SKM-1 treated with dmso at 0.1 percent for 144 hours (cell line): ENCODE data around the gene RERE.
"Not testable (repeated sequence)": the region's sequence is repeated elsewhere in the genome, so short reads cannot be mapped to it uniquely, and the experiment has no call there.

Experiments used
- DNase-seq: peaks from one replicate; lab custom pipeline; 2025; ENCODE audit not compliant: unreplicated experiment; lab: John Stamatoyannopoulos, UW

The RERE gene

DNA sequence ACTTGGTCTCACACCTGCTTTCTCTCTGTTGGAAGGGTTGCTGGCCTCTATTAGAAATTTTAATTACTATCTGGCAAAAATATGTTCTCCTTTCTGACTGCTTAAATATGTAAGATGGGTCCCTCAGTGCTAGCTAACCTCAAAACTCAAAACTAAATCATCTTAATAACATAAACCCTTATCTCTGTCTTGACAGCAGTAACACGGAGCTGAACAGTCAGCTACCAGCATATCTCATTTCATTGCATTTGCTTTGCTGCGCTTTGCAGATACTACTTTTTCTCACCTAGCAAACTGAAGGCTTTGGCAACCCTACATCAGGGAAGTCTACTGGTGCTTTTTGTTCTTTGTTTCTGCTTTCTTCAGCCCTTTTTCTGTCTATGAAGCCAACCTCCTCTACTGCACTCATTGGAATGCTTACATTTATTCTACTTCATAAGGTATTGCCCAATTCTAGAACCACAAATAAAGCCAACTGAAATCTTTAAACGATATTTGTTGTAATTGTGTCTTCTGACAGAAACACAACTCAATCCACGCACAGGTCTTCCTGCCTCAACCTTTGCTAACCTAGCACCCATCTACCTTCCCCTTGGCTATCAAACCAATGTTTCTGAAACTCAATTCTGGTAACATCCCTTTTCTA, 95.6 kb downstream of the RERE start:
- DNase-seq: no peak

DNA sequence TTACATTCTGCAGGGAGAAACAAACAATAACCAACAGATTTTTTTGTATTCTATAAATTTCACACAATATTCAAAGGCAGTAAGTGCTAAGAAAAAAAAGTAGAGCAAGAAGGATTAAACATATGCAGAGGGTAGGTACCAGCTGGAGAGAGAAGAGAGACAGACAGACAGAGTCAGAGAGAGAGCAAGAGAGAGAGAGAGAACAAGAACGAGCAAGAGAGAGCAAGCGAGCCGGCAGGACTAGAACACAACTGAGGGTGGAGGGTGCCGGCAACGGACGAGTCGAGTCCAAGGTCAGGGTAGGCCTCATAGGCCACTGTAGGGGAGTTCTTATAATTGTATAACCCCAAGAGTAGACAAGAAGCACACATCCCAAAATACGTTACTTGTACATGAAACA, 97.1 kb downstream of the RERE start:
- DNase-seq: no peak

DNA sequence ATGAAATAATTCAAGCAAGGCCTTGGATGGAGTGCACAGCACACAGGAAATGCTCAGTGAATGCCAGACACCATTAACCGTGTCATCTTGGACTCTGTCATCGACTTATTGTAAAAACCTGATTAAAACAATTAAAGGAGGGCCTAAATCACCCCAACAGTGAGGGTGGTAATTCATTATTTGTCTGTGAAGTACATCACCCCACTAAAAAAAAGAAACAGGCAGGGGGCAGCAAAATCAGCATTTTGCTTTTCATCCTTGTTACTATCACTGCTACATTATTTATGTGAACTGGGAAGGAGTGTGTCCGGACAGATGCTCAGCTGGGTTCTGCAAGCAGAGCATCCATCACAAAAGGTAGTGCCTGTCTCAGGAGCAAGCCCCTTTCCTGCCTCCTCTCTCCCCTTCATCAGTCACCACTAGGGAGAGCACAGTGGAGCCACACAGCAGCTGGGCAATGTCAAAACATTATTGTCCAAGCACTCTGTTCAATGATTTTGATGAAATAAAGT, 98.5 kb downstream of the RERE start:
- DNase-seq: no peak

DNA sequence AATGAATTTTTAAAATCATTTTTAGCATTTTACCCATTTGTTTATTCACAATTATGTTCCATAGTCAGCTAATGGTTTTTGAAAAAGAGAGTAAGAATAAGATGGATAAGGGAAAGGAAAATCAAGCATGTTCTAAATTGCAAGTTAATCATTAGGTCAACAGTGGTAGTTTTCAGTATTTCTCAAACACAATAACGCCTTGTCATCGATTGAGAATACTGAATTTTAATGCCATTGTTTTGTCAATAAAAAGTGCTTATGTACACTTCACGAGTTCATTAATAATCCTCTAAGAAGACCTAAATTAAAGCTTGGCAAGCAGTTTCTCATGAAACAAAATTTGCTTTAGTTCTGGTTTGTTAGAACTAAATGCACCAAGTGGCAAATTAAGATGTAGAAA, 100.3 kb downstream of the RERE start:
- DNase-seq: no peak

DNA sequence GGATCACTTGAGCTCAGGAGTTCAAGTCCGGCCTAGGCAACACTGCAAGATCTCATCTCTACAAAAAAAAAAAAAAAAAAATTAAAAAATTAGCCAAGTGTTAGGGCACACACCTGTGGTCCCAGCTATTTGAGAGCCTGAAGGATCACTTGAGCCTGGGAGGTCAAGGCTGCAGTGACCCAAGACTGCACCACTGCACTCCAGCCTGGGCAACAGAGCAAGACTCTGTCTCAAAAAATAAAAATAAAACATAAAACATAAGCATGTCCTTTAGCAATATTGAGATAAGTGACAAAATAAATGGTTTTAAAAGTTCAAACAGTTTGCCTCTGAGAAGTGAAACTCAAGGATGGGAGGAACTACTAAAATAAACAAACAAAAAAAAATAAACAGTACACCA, 101.2 kb downstream of the RERE start:
- no peak for DNase-seq

DNA sequence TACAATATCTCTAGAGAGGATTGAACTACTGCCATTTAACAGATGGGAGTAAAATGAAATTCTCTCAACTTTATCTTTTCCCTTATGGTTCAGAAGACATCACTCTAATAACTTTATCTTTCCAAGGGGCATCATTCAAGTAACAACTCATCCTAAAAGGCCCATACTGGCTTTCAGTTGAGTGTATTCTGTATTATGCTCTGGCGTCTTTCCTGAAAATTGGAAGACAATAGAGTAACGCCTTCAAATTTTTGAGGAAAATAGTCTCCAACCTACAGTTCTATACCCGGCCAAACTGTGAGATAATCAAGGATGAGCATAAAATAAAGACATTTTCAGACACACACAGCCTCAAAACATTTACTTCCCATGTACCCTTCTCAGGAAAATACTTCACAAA, 103.3 kb downstream of the RERE start:
- no peak for DNase-seq

DNA sequence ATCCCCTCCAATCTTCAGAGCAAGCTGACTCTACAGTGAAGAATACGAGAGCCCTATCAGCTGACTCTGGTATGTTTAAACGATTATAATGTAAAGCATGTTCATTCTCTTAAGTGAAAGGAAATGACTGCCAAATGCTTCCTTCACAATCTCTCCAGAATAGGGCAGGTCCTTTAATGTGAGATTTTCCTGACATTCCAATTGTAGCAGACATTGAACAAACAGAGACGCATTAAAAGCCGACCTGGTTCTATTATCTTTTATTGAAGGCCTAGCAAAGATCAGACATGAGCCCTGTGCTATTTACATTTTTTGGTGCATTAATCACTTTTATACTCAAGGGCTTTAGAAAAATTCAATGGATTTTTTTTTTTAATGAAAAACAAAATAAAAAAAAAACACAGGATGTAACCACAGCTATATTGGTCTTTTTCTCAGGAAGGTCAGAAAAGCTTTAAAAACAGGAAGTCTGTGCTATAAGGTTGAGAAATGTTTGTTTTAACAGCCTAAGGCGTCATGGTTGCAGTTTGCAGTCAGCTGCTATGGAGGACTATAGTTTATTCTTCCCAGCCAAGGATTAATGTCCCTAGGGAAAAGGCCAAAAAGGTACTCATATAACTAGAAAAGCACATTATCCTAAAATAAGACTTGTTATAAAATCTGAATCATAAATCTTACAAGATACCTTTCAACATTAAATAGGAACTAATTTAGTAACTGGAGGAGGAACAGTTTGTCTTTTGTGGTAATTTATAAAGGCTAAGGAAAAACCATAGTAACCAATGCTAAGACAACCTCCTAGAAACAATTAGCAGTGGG, 104.8 kb downstream of the RERE start:
- DNase-seq: peak; percentile 92

DNA sequence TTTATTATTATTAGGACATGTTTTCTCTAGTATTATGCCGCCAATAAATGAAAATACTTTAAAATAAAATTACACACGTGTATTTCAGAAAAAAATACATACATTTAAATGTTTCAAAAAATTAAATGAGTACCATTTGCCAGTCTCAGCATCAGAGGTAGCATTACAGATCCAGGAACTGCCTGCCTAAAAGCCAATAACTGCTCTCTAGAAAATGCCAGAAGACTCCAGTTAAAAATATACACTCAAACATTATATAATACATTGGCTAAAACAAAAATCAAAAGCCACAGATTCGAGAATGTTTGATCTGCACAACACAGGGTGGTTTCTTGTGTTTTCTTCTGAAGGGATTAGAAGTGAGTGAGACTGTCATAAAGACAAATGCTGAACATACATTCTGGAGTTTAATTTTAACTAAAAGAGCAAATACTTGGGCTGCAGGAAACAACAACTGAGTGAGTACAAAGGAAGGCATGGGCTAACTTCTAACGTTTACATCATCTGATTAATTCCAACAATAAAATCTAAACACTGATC, 105.5 kb downstream of the RERE start:
- no peak for DNase-seq

DNA sequence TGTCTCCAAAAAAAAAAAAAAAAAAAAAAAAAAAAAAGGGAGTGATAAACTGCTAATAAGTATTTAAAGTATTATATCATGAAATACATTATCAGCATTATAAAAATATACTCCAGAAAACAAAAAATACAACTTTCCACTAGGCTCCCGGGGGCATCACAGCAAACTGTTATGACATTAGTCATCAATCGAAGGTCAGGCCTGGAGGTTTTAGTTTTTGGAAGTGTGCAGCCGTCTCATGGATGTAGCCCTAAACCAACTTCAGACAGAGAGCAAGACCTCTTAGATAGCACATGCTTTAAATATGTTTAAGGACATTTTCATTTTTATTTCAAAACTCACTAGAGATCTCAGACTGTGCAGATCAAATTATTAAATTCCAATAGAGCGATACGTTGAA, 106.3 kb downstream of the RERE start:
- DNase-seq: no peak

DNA sequence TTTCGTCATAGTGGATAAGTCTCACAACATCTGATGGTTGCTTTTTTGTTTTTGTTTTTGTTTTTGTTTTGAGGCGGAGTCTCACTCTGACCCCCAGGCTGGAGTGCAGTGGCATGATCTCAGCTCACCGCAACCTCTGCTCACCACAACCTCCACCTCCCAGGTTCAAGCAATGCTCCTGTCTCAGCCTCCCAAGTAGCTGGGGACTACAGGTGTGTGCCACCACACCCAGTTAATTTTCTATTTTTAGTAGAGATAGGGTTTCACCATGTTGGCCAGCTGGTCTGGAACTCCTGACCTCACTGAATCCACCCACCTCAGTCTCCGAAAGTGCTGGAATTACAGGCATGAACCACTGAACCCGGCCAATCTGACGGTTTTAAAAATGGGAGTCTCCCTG, 109.2 kb downstream of the RERE start:
- DNase-seq: no peak

DNA sequence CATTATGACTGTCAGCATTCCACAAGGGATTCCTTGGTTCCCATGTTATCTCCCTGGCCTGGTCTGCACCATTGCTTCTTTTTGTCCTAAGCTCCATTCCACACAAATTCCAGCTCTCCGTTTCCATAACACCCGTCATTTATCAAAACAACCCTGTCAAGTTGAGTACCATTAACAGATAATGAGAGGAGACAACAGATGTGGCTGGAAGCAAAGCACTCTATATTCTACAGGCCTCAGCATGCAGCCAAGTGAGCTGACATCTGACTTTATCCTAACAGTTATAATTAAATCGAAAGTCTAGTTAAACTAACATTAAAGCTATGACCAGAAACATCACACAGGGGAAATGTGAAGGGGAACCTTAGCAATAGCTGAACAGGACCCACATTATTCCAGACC, 110.4 kb downstream of the RERE start:
- DNase-seq: no peak

DNA sequence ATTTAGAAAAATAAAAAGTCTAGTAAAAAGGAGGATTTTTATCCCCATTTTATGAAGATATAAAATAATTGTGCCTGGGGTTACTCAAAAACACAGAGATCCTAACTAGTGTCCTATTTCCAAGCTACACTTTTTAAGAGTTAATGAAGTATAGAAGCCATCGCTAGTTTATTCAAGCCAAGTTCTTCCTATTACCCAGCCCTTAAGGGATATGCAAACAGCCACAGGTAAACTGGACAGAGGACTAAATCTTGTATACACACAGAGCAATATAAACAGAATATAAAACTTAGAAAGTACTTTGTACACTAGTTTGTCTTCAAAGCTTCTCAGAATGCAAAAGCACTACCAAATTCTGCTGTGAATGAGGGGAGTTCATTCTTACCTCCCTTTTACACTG, 111.1 kb downstream of the RERE start:
- DNase-seq: no peak

DNA sequence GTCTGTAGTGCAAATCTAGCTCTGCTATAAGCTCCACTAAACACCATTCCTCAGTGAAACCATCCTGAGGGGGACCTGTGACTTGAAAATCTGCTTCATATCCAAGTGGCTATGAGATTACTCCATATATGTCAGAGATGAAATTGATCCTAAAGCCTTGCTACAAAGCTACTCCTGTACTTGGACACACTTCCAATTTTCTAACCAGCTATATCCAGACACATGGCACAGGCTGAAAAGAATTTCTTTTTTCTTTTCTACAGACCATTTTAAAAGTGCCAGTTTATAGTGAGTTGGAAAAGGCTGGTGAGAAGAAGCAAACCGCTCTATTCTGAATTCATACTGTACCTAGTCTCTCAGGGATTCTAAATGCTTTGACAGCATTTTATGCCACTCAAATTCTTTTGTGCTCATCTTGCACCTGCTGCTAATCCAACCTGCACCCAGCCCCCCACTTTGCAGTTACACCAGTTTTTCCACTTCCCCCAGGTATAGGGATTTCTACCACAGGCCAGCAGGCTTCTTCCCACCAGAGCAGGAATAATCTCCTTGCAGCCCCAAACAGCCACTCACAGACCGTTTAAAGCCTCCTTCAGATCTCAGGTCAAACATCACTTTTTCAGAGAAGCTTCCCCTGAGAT, 112.5 kb downstream of the RERE start:
- no peak for DNase-seq

DNA sequence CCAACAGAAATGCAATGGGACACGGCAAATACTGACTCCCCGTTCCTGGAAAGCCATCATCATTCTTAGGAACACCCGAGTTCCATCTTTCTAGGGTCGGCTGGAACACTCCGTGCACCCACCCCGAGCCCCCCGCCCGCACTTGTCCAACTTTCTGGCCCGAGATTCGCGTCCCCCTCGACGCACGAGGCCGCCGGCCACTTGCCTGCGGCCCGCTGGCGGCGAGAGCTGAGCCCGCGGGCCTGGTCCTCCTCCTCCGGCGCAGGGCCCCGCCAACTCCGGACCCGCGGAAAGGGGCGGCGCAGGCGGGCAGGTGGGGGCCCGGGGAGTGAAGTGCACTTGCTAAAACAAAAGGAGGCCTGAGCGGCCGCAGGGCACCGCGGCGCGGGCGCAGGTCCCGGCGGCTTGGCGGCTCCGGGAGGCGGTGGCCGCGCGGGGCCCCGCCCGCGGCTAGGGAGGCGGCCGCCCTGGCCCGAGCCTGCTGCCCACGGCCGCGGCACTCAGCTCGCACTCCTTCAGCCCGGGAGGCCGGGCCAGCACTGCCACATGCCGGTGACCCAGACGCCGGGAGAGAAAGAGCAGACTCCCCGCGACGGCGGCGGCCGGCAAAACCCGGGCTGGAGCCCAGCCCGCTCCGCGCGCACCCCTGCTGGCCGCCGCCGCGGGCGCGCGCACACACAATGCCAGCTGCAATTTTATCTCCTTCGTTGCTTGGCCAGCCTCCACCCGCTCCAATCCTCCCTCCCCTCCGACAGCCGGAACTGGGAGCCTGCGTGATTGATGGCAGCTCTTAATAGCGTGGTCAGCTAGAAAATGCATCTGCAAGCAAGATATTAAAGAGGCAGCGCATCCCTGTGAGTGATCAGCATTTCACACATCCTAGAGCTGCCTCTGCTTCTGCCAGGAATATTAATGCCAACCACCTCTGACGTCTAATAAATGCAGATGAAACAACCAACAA, 114.3 kb downstream of the RERE start:
- DNase-seq: peak; percentile 65

DNA sequence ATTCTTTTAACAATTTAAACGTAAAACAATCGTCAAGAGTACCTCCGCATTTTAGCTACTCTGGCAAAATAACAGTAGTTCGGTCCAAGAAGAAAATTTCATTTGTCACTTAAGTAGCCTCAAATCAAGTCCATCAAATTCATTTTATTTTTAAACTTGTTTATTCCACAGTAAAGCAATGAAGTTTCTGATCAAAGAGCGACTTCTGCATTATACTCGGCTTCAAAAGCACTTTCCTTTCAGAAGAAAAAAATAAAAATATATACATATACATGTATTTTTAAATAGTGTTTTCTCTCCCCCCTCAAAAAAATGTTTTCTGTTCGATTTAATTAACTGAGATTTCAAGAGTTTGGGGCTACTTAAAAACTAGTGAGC, 115.0 kb downstream of the RERE start:
- DNase-seq: no peak

DNA sequence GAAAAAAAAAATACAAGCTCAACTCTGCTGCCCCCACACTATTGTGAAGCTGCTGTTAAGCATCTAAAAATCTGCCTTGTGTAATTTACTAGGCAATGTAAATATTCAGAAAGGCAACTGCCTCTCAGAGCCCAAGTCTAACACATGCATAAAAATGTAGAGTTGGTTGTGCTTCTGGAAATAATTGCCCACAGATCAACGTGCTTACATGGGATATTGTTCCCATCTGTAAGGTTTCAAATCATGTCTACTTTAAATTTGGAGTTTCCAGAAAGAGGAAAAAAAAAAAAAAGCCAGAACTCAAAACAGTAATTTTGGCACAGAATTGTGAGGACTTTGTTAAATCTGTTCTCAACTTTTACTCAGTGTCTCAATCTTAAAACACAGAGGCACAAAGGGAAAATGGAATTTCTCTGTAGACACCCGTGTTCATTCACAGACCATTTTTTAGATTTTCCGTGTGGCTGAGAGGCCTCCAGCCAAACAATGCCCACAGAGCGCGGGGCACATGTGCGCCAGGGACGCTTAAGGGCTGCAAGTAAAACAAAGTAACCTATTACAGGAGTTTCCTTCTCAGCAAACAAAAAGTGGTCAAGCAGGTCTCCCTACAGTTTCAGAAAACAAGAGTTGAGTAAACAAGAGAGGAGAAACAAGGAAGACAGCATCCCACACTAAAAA, 115.5 kb downstream of the RERE start:
- DNase-seq: no peak

DNA sequence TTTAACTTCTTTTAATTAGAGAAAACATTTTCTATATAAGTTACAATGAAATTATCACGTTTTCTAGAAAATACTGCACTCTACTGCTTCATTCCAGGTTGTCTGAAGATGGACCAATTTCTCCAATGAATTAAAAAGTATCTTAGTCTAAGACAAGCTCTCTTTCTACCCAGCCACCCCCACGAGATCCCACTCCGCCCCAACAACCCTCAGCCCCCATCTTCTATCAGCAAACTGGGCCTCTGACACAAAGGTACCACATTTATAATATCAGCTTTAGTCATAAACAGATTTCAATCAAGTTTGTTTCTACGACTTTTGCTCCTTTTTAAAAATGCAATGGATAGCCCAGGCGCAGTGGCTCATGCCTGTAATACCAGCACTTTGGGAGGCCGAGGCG, 117.8 kb downstream of the RERE start:
- DNase-seq: no peak

DNA sequence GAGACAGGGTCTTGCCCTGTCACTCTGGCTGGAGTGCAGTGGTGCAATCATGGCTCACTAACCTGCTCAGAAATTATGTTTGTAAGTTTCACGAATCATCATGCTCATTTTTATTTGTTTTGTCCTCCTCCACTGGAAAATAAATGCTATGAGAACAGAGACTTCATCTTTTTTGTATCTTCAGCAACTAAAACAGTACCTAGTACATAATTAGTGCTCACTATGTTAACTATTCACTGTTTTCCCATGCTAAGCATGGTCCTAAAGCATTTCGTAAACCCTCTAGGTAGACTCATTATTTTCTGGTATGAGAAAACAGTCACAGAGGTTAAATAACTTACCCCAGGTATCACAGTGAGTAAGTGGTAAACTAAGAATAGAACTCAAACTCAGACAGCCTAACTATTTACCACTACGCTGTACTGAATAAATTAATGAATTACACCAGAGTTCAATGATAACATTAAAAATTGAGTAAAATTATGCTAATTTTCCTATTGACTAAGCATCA, 118.4 kb downstream of the RERE start:
- no peak for DNase-seq

DNA sequence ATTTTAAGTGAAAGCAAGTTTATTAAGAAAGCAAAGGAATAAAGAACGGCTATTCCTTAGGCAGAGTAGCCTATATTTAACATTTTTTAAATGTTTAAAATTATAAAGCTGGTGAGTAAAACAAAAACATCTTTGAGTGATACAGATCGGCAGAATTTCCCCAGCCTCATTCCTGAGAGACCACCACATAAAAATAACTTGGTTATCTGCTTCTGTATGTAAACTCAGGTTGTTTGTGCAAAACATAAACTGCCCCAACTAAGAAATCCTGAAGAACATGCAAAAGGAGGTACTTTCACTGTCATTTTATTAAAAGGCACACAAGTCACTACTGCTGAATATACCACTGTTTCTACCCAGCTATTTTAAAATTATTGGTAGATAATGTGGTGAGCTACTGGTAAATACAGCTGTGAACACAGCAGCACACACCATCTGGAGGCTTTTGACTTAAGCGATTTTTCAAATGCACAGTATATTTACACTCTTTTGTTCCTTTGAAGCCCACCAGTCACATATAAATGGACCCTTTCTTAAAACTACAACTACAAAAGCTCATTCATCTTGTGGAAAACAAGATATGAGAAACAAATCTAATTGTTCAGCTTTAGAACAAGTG, 119.3 kb downstream of the RERE start:
- DNase-seq: no peak

DNA sequence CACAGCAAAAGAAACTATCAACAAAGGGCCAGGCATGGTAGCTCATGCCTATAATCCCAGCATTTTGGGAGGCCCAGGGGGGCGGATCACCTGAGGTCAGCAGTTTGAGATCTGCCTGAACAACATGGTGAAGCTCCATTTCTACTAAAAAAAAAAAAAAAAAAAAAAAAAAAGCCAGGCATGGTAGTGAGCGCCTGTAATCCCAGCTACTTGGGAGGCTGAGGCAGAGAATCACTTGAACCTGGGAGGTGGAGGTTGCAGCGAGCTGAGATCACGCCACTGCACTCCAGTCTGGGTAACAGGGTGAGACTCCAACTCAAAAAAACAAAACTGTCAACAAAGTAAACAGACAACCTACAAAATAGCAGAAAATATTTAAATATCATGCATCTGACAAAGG, 122.0 kb downstream of the RERE start:
- not testable (repeated sequence) for DNase-seq
